Measurements from ENCODE around the gene SHD.

GRCh38 chr19:4327252-4327876 lies 48.3 kb downstream of the SHD start:
- TF ChIP-seq ZNF274 (IDR thresholded peaks at IDR 0.05; ENCODE audit: low read depth, low read length) (no peak), MAX (IDR thresholded peaks at IDR 0.05) (no peak), FOSL1 (IDR thresholded peaks at IDR 0.05; ENCODE audit: low read depth) (no peak), CTCF (IDR thresholded peaks at IDR 0.05 in 2 of 3, conservative IDR thresholded peaks at IDR 0.05 in 1 of 3; ENCODE audit: borderline replicate concordance in 1 of 3, insufficient read depth in 1 of 3, low read depth in 2 of 3, low read length in 2 of 3) (no peak), REST (IDR thresholded peaks at IDR 0.05; ENCODE audit: low read depth) (no peak), EZH2 (IDR thresholded peaks at IDR 0.05) (no peak), POLR2AphosphoS5 (IDR thresholded peaks at IDR 0.05; ENCODE audit: low read depth, low read length) (no peak), CEBPB (IDR thresholded peaks at IDR 0.05; ENCODE audit: low read depth) (no peak), POLR2A (IDR thresholded peaks at IDR 0.05; ENCODE audit: borderline replicate concordance, extremely low read depth, insufficient read depth, insufficient read length) (no peak), SRF (IDR thresholded peaks at IDR 0.05; ENCODE audit: low read depth) (no peak), EGR1 (IDR thresholded peaks at IDR 0.05; ENCODE audit: low read depth) (no peak), CBX3 (IDR thresholded peaks at IDR 0.05; ENCODE audit: low read depth) (no peak), JUND (IDR thresholded peaks at IDR 0.05) (no peak)

Measured in HCT116 (cell line).